Prostate gland (tissue), 2 donors: ENCODE results near the gene ATG12.

Experiments used
- POLR2A ChIP-seq: fragments of 450-650 bp; IDR thresholded peaks from one replicate; pipeline ENCODE4 v1.6.1; 2016; ENCODE audit warnings: antibody characterized with exemption, mild to moderate bottlenecking
- POLR2AphosphoS5 ChIP-seq: sonication (generic); formaldehyde crosslinking; IDR thresholded peaks from one replicate; pipeline ENCODE4 v1.6.1; 2017; ENCODE audit warnings: antibody characterized with exemption
- TF ChIP-seq, protein P1 (sequence below), 4 experiments: fragments of 200-600 bp in 2 of 4; fragments of 450-650 bp in 2 of 4; sonication (generic) in 2 of 4; IDR thresholded peaks; 1 replicate in 3 of 4; 2 replicates in 1 of 4; pipeline ENCODE4 v1.5.1; 2016 to 2019; ENCODE audit warnings: antibody characterized with exemption in 4 of 4, mild to moderate bottlenecking in 2 of 4, moderate library complexity in 2 of 4

DNA sequence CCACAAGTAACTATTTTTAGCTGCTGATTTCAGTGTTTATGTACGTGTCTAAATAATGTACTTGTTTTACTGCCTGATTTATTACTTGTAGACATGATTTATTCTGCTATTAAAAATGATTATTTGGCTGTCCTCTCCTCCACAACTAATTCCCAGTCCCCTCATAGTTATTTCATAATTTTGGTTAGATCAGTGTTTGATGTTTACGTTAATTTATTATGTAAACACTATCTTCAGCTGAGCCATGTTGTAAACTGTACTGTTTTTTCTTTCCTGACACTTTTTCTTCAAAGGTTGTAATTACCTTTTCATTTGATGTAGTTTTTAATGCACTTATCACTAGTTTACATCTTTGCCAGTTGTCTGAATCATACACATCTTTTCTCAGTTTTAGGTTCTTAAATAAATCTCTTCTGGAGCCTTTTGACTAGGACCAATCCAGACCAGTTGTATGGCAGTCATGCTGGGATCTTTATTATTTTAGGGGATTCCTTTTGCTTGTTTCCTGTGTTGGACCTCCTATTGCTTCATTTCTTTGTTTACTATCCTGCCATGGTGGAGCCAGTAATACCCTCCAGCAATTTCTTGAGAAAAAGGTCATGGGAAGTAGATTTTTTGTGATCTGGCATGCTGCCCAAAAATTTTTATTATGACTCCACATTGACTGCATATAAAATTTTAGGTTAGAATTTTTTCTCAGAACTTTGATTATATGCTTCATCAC, 16.4 kb upstream of the ATG12 start:
- TF ChIP-seq POLR2A (no peak), POLR2AphosphoS5 (no peak)
- TF ChIP-seq, protein P1, sequence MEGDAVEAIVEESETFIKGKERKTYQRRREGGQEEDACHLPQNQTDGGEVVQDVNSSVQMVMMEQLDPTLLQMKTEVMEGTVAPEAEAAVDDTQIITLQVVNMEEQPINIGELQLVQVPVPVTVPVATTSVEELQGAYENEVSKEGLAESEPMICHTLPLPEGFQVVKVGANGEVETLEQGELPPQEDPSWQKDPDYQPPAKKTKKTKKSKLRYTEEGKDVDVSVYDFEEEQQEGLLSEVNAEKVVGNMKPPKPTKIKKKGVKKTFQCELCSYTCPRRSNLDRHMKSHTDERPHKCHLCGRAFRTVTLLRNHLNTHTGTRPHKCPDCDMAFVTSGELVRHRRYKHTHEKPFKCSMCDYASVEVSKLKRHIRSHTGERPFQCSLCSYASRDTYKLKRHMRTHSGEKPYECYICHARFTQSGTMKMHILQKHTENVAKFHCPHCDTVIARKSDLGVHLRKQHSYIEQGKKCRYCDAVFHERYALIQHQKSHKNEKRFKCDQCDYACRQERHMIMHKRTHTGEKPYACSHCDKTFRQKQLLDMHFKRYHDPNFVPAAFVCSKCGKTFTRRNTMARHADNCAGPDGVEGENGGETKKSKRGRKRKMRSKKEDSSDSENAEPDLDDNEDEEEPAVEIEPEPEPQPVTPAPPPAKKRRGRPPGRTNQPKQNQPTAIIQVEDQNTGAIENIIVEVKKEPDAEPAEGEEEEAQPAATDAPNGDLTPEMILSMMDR (IDR thresholded peaks at IDR 0.05): no peak
